ENCODE data around the gene OSBPL1A. TPM values are rescaled to one million over a fixed set of nuclear protein-coding genes. Genes with fewer than 3 reads are reported as not detected.
A peak's percentile ranks its signal among the peaks of the same experiment; 100 is the strongest.

OSBPL1A gene
- total RNA-seq, 6 donors from 2014 or later, result 33.3 to 64.5 (median 55.4) TPM

- Histone ChIP-seq H3K4me3 (no peak overlapping the region), H3K4me1 (peaks cover 0 to 16% (median 9%) of the 10 kb centered on the region in 4 donors), H3K9me3 (no peaks in the 10 kb centered on the region), H3K27ac (no peak overlapping the region), H3K36me3 (peaks cover 0 to 27% (median 3%) of the 10 kb centered on the region in 4 donors), H3K27me3 (no peaks in the 10 kb centered on the region)
- ATAC-seq (ENCODE audit: low FRiP score in 2 of 2), result no peak
- TF ChIP-seq POLR2A (IDR thresholded peaks at IDR 0.05) (no peak), POLR2AphosphoS5 (IDR thresholded peaks at IDR 0.05) (no peak), EP300 (IDR thresholded peaks at IDR 0.05) (no peak), CTCF (IDR thresholded peaks at IDR 0.05) (no peak)
- WGBS, 2 donors, result 92 to 96% methylated on average over 7 of the region's 7 CpGs
- DNase-seq, result no peak
These were observed 162.7 kb downstream of the OSBPL1A start for GRCh38 chr18:24234850-24235418.

- DNase-seq (no peak), ATAC-seq (ENCODE audit: low FRiP score in 2 of 2) (peak in 1 of 2 donors; percentile 67)
- no peak overlapping the region for H3K27ac ChIP-seq
- H3K36me3 ChIP-seq, result peaks cover 0 to 27% (median 3%) of the 10 kb centered on the region in 4 donors
- H3K9me3 ChIP-seq, result no peaks in the 10 kb centered on the region
- WGBS, 2 donors, result 82 to 84% methylated on average over 5 of the region's 5 CpGs
- no peaks in the 10 kb centered on the region for H3K27me3 ChIP-seq
- H3K4me1 ChIP-seq, result peaks cover 0 to 16% (median 9%) of the 10 kb centered on the region in 4 donors
- TF ChIP-seq POLR2A (IDR thresholded peaks at IDR 0.05) (no peak), CTCF (IDR thresholded peaks at IDR 0.05) (no peak), EP300 (IDR thresholded peaks at IDR 0.05) (no peak), POLR2AphosphoS5 (IDR thresholded peaks at IDR 0.05) (no peak)
- no peak overlapping the region for H3K4me3 ChIP-seq
These were observed 163.3 kb downstream of the OSBPL1A start for GRCh38 chr18:24234330-24234729.

GRCh38 chr18:24232800-24233199 is 164.8 kb downstream of the OSBPL1A start:
- TF ChIP-seq POLR2AphosphoS5 (IDR thresholded peaks at IDR 0.05) (no peak), POLR2A (IDR thresholded peaks at IDR 0.05) (no peak), EP300 (IDR thresholded peaks at IDR 0.05) (no peak), CTCF (IDR thresholded peaks at IDR 0.05) (no peak)
- H3K27ac ChIP-seq, result peak overlapping the region in 1 of 4 donors; percentile 12
- H3K4me3 ChIP-seq, result no peak overlapping the region
- ATAC-seq (ENCODE audit: low FRiP score in 2 of 2) (no peak), DNase-seq (no peak)
- WGBS, 2 donors, result 94 to 96% methylated on average over 5 of the region's 5 CpGs
- no peaks in the 10 kb centered on the region for H3K9me3 ChIP-seq
- H3K36me3 ChIP-seq, result peaks cover 0 to 22% (median 3%) of the 10 kb centered on the region in 4 donors
- no peaks in the 10 kb centered on the region for H3K27me3 ChIP-seq
- peaks cover 0 to 16% (median 9%) of the 10 kb centered on the region in 4 donors for H3K4me1 ChIP-seq

- Histone ChIP-seq H3K4me3 (no peak overlapping the region), H3K4me1 (peaks cover 0 to 16% (median 9%) of the 10 kb centered on the region in 4 donors), H3K36me3 (peaks cover 0 to 15% (median 3%) of the 10 kb centered on the region in 4 donors), H3K27ac (peak overlapping the region in 2 of 4 donors; percentile 27 to 51), H3K27me3 (no peaks in the 10 kb centered on the region), H3K9me3 (no peaks in the 10 kb centered on the region)
- WGBS, 2 donors, result 49 to 59% methylated on average over 8 of the region's 8 CpGs
- TF ChIP-seq POLR2A (IDR thresholded peaks at IDR 0.05) (no peak), CTCF (IDR thresholded peaks at IDR 0.05) (no peak), POLR2AphosphoS5 (IDR thresholded peaks at IDR 0.05) (no peak), EP300 (IDR thresholded peaks at IDR 0.05) (no peak)
- peak in 1 of 2 donors; percentile 63 for ATAC-seq (ENCODE audit: low FRiP score in 2 of 2)
- DNase-seq, result no peak
These were observed 165.6 kb downstream of the OSBPL1A start for GRCh38 chr18:24231773-24232735.
